ENCODE data around the gene ADAM15. TPM values are rescaled to one million over a fixed set of nuclear protein-coding genes. Genes with fewer than 3 reads are reported as not detected.
A peak's percentile ranks its signal among the peaks of the same experiment; 100 is the strongest.

The ADAM15 gene
- total and polyA plus RNA-seq, 2 of the 8 experiments (the other 6 are each of a cell fraction or from before 2014, with no cell fraction given), result 32.9 to 37.6 TPM

DNA sequence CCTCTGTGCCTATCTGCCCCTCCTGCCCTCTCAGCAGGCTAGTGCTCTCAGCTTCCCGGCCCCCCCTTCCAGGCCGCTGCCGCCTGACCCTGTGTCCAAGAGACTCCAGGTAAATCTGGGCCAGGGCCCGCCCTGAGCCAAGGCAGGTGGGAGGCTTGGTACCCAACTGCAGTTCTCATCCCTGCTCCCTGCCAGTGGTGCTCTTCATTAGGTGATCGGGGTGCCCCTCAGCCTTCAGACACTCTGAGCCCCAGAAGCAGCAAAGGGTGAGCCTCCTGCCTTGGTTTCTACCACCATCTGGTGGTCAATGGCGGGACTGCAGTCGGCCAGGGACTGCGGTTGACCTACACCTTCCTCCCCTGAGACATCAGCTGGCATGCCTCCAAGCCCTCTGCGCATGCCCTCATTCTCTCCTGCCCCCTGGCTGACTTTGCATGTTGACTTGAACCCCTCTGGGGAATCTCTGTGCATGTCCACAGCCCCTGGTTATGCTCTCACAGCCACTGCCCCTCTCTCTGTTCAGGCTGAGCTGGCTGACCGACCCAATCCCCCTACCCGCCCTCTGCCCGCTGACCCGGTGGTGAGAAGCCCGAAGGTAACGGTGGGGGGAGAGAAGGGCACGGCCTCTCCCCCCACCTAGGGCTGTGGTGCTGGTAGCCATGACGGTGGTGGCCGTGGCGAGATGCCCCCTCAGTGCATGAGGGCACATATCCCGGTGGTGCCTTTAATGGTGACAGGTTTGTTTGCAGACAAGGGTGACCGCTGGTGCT is 10.4 kb downstream of the ADAM15 start (continued):
- TF ChIP-seq SP2 (IDR thresholded peaks at IDR 0.05; ENCODE audit: low read length) (no peak), HDAC2 (IDR thresholded peaks at IDR 0.05; ENCODE audit: borderline replicate concordance in 1 of 2, low read depth in 2 of 2, low read length in 2 of 2) (no peak), RFX5 (IDR thresholded peaks at IDR 0.05; ENCODE audit: borderline replicate concordance, low read depth, low read length) (no peak), GABPA (IDR thresholded peaks at IDR 0.05; ENCODE audit: borderline replicate concordance, insufficient read depth, low read length) (no peak), NANOG (IDR thresholded peaks at IDR 0.05; ENCODE audit: insufficient read depth, low read depth, low read length, poor library complexity, severe bottlenecking) (no peak), SP1 (IDR thresholded peaks at IDR 0.05; ENCODE audit: low read depth, low read length) (no peak), SAP30 (IDR thresholded peaks at IDR 0.05; ENCODE audit: insufficient read depth, insufficient replicate concordance, low read length) (peak; percentile 46)
- TF ChIP-seq, protein P1, sequence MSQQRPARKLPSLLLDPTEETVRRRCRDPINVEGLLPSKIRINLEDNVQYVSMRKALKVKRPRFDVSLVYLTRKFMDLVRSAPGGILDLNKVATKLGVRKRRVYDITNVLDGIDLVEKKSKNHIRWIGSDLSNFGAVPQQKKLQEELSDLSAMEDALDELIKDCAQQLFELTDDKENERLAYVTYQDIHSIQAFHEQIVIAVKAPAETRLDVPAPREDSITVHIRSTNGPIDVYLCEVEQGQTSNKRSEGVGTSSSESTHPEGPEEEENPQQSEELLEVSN (IDR thresholded peaks at IDR 0.05), result no peak
- TF ChIP-seq, protein P2, sequence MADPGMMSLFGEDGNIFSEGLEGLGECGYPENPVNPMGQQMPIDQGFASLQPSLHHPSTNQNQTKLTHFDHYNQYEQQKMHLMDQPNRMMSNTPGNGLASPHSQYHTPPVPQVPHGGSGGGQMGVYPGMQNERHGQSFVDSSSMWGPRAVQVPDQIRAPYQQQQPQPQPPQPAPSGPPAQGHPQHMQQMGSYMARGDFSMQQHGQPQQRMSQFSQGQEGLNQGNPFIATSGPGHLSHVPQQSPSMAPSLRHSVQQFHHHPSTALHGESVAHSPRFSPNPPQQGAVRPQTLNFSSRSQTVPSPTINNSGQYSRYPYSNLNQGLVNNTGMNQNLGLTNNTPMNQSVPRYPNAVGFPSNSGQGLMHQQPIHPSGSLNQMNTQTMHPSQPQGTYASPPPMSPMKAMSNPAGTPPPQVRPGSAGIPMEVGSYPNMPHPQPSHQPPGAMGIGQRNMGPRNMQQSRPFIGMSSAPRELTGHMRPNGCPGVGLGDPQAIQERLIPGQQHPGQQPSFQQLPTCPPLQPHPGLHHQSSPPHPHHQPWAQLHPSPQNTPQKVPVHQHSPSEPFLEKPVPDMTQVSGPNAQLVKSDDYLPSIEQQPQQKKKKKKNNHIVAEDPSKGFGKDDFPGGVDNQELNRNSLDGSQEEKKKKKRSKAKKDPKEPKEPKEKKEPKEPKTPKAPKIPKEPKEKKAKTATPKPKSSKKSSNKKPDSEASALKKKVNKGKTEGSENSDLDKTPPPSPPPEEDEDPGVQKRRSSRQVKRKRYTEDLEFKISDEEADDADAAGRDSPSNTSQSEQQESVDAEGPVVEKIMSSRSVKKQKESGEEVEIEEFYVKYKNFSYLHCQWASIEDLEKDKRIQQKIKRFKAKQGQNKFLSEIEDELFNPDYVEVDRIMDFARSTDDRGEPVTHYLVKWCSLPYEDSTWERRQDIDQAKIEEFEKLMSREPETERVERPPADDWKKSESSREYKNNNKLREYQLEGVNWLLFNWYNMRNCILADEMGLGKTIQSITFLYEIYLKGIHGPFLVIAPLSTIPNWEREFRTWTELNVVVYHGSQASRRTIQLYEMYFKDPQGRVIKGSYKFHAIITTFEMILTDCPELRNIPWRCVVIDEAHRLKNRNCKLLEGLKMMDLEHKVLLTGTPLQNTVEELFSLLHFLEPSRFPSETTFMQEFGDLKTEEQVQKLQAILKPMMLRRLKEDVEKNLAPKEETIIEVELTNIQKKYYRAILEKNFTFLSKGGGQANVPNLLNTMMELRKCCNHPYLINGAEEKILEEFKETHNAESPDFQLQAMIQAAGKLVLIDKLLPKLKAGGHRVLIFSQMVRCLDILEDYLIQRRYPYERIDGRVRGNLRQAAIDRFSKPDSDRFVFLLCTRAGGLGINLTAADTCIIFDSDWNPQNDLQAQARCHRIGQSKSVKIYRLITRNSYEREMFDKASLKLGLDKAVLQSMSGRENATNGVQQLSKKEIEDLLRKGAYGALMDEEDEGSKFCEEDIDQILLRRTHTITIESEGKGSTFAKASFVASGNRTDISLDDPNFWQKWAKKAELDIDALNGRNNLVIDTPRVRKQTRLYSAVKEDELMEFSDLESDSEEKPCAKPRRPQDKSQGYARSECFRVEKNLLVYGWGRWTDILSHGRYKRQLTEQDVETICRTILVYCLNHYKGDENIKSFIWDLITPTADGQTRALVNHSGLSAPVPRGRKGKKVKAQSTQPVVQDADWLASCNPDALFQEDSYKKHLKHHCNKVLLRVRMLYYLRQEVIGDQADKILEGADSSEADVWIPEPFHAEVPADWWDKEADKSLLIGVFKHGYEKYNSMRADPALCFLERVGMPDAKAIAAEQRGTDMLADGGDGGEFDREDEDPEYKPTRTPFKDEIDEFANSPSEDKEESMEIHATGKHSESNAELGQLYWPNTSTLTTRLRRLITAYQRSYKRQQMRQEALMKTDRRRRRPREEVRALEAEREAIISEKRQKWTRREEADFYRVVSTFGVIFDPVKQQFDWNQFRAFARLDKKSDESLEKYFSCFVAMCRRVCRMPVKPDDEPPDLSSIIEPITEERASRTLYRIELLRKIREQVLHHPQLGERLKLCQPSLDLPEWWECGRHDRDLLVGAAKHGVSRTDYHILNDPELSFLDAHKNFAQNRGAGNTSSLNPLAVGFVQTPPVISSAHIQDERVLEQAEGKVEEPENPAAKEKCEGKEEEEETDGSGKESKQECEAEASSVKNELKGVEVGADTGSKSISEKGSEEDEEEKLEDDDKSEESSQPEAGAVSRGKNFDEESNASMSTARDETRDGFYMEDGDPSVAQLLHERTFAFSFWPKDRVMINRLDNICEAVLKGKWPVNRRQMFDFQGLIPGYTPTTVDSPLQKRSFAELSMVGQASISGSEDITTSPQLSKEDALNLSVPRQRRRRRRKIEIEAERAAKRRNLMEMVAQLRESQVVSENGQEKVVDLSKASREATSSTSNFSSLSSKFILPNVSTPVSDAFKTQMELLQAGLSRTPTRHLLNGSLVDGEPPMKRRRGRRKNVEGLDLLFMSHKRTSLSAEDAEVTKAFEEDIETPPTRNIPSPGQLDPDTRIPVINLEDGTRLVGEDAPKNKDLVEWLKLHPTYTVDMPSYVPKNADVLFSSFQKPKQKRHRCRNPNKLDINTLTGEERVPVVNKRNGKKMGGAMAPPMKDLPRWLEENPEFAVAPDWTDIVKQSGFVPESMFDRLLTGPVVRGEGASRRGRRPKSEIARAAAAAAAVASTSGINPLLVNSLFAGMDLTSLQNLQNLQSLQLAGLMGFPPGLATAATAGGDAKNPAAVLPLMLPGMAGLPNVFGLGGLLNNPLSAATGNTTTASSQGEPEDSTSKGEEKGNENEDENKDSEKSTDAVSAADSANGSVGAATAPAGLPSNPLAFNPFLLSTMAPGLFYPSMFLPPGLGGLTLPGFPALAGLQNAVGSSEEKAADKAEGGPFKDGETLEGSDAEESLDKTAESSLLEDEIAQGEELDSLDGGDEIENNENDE (IDR thresholded peaks at IDR 0.05; ENCODE audit: insufficient replicate concordance, low read length), result no peak

Measured in H1 (cell line).